ENCODE measurements around the gene STXBP3.

STXBP3 gene

GRCh38 chr1:108717774-108718316 lies 28.6 kb upstream of the STXBP3 start:
- H3K27me3 Mint-ChIP-seq: peaks cover 15% of the 10 kb centered on the region
- no peak overlapping the region for H3K27ac Mint-ChIP-seq
- no peak overlapping the region for H3K4me3 Mint-ChIP-seq
- H3K36me3 Mint-ChIP-seq: no peaks in the 10 kb centered on the region
- no peaks in the 10 kb centered on the region for H3K9me3 Mint-ChIP-seq
- DNase-seq (ENCODE audit: low spot score in 2 of 2) (no peak), ATAC-seq (ENCODE audit: low read depth) (no peak)
- no peaks in the 10 kb centered on the region for H3K4me1 Mint-ChIP-seq

- ATAC-seq (ENCODE audit: low read depth): no peak
- Mint-ChIP-seq H3K27me3 (peaks cover 17% of the 10 kb centered on the region), H3K27ac (no peak overlapping the region), H3K9me3 (no peaks in the 10 kb centered on the region), H3K36me3 (no peaks in the 10 kb centered on the region), H3K4me1 (no peaks in the 10 kb centered on the region), H3K4me3 (no peak overlapping the region)
- no peak for DNase-seq (ENCODE audit: low spot score in 2 of 2)
These were observed 27.4 kb upstream of the STXBP3 start for GRCh38 chr1:108718927-108719655.

GRCh38 chr1:108719656-108720435 lies 26.6 kb upstream of the STXBP3 start:
- no peaks in the 10 kb centered on the region for H3K4me1 Mint-ChIP-seq
- H3K36me3 Mint-ChIP-seq: no peaks in the 10 kb centered on the region
- H3K4me3 Mint-ChIP-seq: no peak overlapping the region
- DNase-seq (ENCODE audit: low spot score in 2 of 2) (no peak), ATAC-seq (ENCODE audit: low read depth) (no peak)
- peaks cover 16% of the 10 kb centered on the region for H3K27me3 Mint-ChIP-seq
- no peak overlapping the region for H3K27ac Mint-ChIP-seq
- H3K9me3 Mint-ChIP-seq: no peaks in the 10 kb centered on the region

- H3K27ac Mint-ChIP-seq: no peak overlapping the region
- H3K9me3 Mint-ChIP-seq: no peaks in the 10 kb centered on the region
These were observed 24.2 kb upstream of the STXBP3 start for GRCh38 chr1:108722292-108722691.

DNA sequence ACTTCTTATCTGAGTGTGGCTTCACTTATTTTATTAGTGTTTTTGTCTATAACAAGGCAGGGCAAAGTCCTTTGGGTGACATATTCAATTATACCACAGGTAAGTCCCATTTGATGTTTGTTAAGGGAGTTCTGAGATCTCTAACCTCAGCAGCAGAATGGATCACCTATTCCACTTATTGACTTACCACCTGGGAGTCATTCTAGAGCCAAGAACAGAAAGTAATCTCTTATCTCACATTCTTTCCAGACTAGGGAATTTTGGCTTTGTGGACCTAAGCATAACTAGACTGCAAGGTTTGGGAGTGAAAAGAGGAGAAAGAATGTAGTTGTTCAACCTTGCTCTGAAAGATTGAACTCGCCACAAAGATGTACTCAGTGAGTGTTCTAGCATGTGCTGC lies 20.6 kb upstream of the STXBP3 start:
- H3K4me3 Mint-ChIP-seq: no peak overlapping the region
- peaks cover 13% of the 10 kb centered on the region for H3K27me3 Mint-ChIP-seq
- H3K27ac Mint-ChIP-seq: no peak overlapping the region
- no peaks in the 10 kb centered on the region for H3K4me1 Mint-ChIP-seq
- no peaks in the 10 kb centered on the region for H3K36me3 Mint-ChIP-seq
- DNase-seq (ENCODE audit: low spot score in 2 of 2) (no peak), ATAC-seq (ENCODE audit: low read depth) (no peak)
- no peaks in the 10 kb centered on the region for H3K9me3 Mint-ChIP-seq

More at GRCh38 chr1:108722292-108722691, 24.2 kb upstream of the STXBP3 start:
- no peak for ATAC-seq (ENCODE audit: low read depth)
- H3K4me1 Mint-ChIP-seq: no peaks in the 10 kb centered on the region
- DNase-seq (ENCODE audit: low spot score in 2 of 2): no peak
- peaks cover 6% of the 10 kb centered on the region for H3K27me3 Mint-ChIP-seq
- H3K36me3 Mint-ChIP-seq: no peaks in the 10 kb centered on the region
- H3K4me3 Mint-ChIP-seq: no peak overlapping the region

DNA sequence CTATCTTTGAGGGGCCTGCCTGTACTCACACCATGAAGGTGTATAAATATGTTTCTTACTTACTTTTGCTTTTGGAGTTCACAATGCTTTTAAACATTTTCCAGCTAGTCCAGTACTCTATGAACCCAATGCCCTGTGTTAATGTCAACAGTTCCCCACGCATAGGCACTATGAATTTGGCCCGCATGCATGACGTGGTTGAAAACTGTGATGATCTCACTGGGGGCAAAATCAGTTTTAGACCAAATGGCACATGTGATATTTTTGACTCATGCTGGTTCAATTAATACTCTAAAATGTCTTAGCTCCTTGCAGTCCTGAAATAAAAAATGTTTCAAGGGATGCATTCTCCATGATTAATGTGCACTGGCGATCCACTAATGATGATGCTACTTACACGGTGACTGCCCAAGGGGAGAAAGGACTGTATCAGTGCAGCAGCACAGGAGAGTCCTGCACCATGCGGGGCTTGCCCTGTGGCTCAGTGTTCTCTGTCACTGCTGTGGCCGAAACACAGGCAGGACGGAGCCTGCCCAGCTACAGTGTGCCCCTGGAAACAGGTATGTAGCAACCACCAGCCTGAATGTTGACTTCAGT lies 18.0 kb upstream of the STXBP3 start:
- peaks cover 12% of the 10 kb centered on the region for H3K27me3 Mint-ChIP-seq
- ATAC-seq (ENCODE audit: low read depth) (no peak), DNase-seq (ENCODE audit: low spot score in 2 of 2) (no peak)
- no peaks in the 10 kb centered on the region for H3K9me3 Mint-ChIP-seq
- no peaks in the 10 kb centered on the region for H3K36me3 Mint-ChIP-seq
- H3K4me3 Mint-ChIP-seq: no peak overlapping the region
- no peak overlapping the region for H3K27ac Mint-ChIP-seq
- no peaks in the 10 kb centered on the region for H3K4me1 Mint-ChIP-seq

- Mint-ChIP-seq H3K27ac (no peak overlapping the region), H3K36me3 (no peaks in the 10 kb centered on the region), H3K9me3 (no peaks in the 10 kb centered on the region)
These were observed 17.0 kb upstream of the STXBP3 start for GRCh38 chr1:108729481-108729880.

DNA sequence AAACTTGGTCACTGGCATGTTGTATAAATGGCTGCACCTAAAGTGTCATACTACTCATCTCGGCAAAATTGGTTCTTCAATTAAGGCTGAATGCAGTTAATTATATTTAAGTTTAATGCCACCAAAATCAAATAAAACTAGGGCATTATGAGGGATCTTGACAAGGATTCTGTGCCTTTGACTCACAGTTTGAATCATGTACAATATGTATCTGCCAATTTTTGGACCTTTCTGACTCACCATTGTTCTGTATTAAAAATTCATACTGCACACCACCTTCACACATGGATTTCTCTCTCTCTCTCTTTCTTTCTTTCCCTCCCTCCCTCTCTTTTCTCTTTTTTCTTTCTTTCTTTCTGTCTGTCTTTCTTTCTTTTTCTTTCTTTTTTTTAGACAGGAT lies 14.1 kb upstream of the STXBP3 start:
- no peak for DNase-seq (ENCODE audit: low spot score in 2 of 2)
- Mint-ChIP-seq H3K4me3 (no peak overlapping the region), H3K27me3 (peaks cover 17% of the 10 kb centered on the region), H3K9me3 (no peaks in the 10 kb centered on the region), H3K27ac (no peak overlapping the region), H3K4me1 (no peaks in the 10 kb centered on the region), H3K36me3 (no peaks in the 10 kb centered on the region)
- ATAC-seq (ENCODE audit: low read depth): no peak

More at GRCh38 chr1:108729481-108729880, 17.0 kb upstream of the STXBP3 start:
- no peaks in the 10 kb centered on the region for H3K4me1 Mint-ChIP-seq
- H3K27me3 Mint-ChIP-seq: peaks cover 11% of the 10 kb centered on the region
- DNase-seq (ENCODE audit: low spot score in 2 of 2) (no peak), ATAC-seq (ENCODE audit: low read depth) (no peak)
- H3K4me3 Mint-ChIP-seq: no peak overlapping the region

GRCh38 chr1:108734171-108734865 lies 12.2 kb upstream of the STXBP3 start:
- Mint-ChIP-seq H3K36me3 (no peaks in the 10 kb centered on the region), H3K27ac (no peak overlapping the region), H3K4me3 (no peak overlapping the region), H3K9me3 (no peaks in the 10 kb centered on the region), H3K4me1 (no peaks in the 10 kb centered on the region), H3K27me3 (peaks cover 8% of the 10 kb centered on the region)
- no peak for ATAC-seq (ENCODE audit: low read depth)
- no peak for DNase-seq (ENCODE audit: low spot score in 2 of 2)

- no peaks in the 10 kb centered on the region for H3K36me3 Mint-ChIP-seq
- DNase-seq (ENCODE audit: low spot score in 2 of 2) (no peak), ATAC-seq (ENCODE audit: low read depth) (no peak)
- H3K27ac Mint-ChIP-seq: no peak overlapping the region
- no peak overlapping the region for H3K4me3 Mint-ChIP-seq
- H3K27me3 Mint-ChIP-seq: no peaks in the 10 kb centered on the region
- peaks cover 5% of the 10 kb centered on the region for H3K4me1 Mint-ChIP-seq
- H3K9me3 Mint-ChIP-seq: no peaks in the 10 kb centered on the region
These were observed 4.2 kb upstream of the STXBP3 start for GRCh38 chr1:108742253-108742652.

DNA sequence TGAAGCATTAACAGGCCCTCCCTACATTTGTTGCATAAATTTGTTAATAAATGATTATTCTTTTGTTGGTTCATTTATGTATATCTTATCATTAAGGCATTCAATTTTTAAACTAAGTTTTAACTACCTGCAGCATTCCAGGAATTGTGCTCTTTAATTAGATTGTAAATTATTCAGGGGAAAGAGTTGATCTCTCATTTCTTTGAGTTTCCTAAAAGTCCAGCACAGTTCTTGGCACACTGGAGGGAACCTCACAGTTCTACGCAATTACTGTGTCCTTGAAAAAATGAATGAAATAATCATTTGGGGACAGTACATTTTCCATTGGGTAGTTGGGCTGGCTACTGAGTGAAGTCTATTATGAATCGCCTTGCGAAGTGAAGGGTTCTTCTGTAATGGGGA lies 493 bp upstream of the STXBP3 start:
- no peaks in the 10 kb centered on the region for H3K27me3 Mint-ChIP-seq
- H3K36me3 Mint-ChIP-seq: peaks cover 3% of the 10 kb centered on the region
- DNase-seq (ENCODE audit: low spot score in 2 of 2) (no peak), ATAC-seq (ENCODE audit: low read depth) (no peak)
- H3K27ac Mint-ChIP-seq: peak overlapping the region; percentile 97
- H3K4me3 Mint-ChIP-seq: peak overlapping the region; percentile 100
- H3K9me3 Mint-ChIP-seq: no peaks in the 10 kb centered on the region
- H3K4me1 Mint-ChIP-seq: peaks cover 21% of the 10 kb centered on the region

DNA sequence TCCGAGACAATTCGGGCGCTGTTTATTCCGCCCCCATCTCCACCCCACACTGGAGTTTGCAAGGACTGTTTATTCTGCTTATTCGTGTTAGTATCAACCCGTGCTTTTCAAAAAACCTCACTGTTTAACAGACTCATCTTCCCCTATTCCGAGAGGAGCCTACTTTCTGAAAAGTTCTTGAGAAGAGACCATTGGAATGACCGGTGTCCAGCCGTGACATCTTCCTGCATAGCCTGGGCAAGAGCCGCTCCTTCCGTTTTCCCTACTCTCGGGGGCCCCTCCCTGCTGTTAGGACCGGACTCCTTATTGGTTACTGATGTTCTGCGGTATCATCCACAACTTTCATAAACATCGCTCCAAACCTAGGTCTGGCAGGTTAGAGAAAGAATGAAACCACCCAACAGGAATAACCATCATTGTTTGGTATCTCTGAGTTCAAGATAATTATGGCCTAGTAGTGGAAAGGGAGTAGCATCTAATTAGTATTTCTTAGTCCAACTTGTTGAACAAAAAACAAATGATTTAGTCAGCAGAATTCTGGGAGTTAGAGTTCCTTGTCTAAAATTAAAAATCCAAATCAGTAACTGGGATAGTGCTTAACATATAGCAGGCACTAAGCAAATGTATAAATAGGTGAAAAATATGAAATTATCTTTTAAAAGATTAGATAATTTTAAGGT lies 837 bp downstream of the STXBP3 start:
- peaks cover 4% of the 10 kb centered on the region for H3K36me3 Mint-ChIP-seq
- H3K4me3 Mint-ChIP-seq: peak overlapping the region; percentile 100
- H3K4me1 Mint-ChIP-seq: peaks cover 22% of the 10 kb centered on the region
- no peaks in the 10 kb centered on the region for H3K9me3 Mint-ChIP-seq
- H3K27ac Mint-ChIP-seq: peak overlapping the region; percentile 97
- DNase-seq (ENCODE audit: low spot score in 2 of 2) (peak in 1 of 2 donors; percentile 16), ATAC-seq (ENCODE audit: low read depth) (no peak)
- no peaks in the 10 kb centered on the region for H3K27me3 Mint-ChIP-seq

DNA sequence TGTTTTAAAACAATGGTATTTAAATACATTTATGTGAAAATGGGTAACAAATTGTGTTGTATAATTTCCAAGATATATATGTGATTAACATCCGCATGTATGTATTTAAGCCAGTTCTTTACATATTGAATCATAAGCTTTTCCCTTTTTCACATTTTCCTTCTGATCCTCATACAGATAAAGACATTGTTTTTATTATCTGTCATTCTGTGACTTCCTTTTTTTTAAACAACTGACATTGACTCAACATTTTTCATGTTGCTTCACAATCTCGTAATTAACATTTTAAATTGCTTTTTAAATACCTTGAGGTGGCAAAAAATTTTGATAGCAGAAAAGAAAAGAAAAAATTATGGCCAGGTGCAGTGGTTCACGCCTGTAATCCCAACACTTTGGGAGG lies 1.4 kb downstream of the STXBP3 start:
- Mint-ChIP-seq H3K27me3 (no peaks in the 10 kb centered on the region), H3K27ac (peak overlapping the region; percentile 97), H3K4me3 (peak overlapping the region; percentile 50), H3K9me3 (no peaks in the 10 kb centered on the region), H3K36me3 (peaks cover 5% of the 10 kb centered on the region), H3K4me1 (peaks cover 22% of the 10 kb centered on the region)
- ATAC-seq (ENCODE audit: low read depth) (no peak), DNase-seq (ENCODE audit: low spot score in 2 of 2) (no peak)
